Measurements from ENCODE around the gene SLC6A13.
"Not testable (repeated sequence)": the region's sequence is repeated elsewhere in the genome, so short reads cannot be mapped to it uniquely, and the experiment has no call there.

The SLC6A13 gene

DNA sequence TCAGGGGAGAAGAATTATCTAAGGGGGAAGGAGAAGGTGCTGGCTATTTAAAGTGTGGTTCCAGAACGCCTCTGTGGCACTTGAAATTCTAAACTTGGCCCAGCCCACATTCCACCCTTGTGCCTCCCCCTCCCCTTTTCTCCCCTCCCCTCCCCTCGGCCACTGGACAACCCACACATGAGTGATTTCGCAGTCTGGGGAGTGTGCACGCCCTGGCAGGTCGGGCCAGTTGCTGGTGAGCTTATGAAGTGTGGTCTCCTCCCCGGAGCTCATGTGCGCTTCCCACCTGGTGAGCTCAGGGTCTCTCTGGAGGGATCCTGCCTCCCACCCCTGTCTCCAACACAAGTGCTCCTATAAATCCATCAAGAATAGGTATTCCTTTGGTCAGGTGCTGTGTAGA lies at the start of gene SLC6A13:
Gene SLC6A13, minus strand, starts transcription at position 20 of the 400 bp plus-strand sequence. CDS start 2,784 bp downstream, outside the sequence.
- no peak for DNase-seq

DNA sequence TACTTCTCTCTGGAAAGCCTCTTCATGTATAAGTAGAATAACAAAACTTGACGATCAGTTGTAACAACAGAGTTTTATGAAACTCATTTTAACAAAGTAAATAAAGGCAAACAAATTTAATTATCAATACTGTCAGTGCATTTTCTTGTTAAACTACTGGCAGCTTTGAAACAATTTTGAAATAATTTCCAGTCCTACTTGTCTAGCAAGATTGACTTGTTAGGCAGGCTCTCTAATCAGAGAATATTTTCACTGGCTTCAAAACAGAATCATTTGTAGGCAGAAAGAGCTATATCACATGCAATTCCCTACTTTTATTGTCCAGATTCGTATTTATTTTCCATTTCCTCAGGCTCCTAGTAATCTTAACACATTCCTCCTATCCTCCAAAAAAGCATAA lies 45.9 kb upstream of the SLC6A13 start:
- DNase-seq: no peak

DNA sequence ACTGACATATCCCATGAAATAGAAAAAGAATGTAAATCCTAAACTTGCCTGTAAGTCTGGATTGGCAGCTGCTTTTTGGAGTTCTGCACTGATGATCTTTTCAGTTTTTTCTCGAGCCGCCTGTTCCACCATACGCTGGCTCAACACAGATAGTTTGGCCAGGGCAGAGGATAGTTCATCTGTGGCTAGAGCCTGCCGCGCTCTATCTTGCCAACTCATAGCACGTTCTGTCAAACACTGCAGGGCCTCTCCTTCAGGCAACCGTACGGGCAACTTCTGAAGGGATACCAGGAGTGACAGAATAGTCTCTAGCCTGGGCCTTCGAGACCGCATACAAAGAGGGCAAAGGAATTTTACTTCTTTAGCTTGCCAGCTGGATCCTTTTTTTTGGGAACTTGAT lies 44.8 kb upstream of the SLC6A13 start:
- no peak for DNase-seq

DNA sequence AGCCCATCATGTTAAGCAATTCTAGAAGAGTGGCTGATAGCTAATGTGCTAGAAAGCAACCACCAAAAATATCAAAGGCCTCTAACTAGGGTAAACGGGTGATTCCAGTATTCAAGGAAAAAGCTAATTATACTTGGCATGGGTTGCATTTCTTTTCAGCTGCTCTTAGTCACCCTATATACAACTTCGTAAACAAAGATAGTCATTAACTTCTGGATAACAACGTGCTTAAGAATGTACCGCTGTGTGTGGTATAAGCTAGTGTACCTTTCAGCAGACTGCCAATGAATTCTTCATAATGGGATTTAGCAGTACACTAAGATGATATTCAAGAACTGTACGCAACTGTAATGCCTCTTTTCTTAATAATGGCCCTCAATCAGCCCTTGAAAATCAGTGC lies 42.2 kb upstream of the SLC6A13 start:
- DNase-seq: no peak

DNA sequence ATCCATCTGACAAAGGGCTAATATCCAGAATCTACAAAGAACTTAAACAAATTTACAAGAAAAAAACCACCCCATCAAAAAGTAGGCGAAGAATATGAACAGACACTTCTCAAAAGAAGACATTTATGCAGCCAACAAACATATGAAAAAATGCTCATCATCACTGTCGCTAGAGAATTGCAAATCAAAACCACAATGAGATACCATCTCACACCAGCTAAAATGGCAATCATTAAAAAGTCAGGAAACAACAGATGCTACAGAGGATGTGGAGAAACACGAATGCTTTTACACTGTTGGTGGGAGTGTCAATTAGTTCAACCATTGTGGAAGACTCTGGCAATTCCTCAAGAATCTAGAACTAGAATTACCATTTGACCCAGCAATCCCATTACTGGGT lies 40.1 kb upstream of the SLC6A13 start:
- not testable (repeated sequence) for DNase-seq

DNA sequence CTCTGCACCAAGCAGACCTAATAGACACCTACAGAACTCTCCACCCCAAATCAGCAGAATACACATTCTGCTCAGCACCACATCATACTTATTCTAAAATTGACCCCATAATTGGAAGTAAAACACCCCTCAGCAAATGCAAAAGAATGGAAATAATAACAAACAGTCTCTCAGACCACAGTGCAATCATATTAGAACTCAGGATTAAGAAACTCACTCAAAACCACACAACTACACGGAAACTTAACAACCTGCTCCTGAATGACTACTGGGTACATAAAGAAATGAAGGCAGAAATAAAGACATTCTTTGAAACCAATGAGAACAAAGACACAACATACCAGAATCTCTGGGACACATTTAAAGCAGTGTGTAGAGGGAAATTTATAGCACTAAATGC lies 37.5 kb upstream of the SLC6A13 start:
- DNase-seq: not testable (repeated sequence)

DNA sequence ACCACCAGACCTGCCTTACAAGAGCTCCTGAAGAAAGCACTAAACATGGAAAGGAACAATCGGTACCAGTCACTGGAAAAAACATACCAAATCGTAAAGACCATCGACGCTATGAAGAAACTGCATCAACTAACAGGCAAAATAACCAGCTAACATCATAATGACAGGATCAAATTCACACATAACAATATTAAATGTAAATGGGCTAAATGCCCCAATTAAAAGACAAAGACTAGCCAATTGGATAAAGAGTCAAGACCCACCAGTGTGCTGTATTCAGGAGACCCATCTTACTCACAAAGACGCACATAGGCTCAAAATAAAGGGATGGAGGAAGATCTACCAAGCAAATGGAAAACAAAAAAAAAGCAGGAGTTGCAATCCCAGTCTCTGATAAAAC lies 36.9 kb upstream of the SLC6A13 start:
- DNase-seq: not testable (repeated sequence)

DNA sequence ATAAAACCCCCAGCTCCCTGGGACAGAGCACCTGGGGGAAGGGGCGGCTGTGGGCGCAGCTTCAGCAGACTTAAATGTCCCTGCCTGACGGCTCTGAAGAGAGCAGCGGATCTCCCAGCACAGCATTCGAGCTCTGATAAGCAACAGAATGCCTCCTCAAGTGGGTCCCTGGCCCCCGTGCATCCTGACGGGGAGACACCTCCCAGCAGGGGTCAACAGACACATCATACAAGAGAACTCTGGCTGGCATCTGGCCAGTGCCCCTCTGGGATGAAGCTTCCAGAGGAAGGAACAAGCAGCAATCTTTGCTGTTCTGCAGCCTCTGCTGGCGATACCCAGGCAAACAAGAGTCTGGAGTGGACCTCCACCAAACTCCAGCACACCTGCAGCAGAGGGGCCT lies 35.4 kb upstream of the SLC6A13 start:
- DNase-seq: not testable (repeated sequence)

DNA sequence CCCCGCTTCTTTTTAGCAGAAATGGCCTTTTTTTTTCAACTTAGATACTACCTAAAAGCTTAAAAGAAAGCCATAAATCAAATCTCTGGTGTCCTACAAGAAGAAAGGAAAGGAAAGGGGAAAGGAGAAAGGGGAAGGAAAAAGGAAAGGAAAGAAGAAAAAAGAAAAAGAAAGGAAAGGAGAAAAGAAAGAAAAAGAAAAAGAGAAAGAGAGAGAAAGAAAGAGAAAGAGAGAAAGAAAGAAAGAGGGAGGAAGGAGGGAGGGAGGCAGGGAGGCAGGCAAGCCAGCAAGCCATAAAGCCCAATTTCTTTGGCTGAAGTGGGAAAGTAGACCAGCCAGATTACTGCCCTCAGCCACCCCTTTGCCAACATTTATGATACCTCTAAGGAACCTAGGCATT lies 32.5 kb upstream of the SLC6A13 start:
- no peak for DNase-seq

DNA sequence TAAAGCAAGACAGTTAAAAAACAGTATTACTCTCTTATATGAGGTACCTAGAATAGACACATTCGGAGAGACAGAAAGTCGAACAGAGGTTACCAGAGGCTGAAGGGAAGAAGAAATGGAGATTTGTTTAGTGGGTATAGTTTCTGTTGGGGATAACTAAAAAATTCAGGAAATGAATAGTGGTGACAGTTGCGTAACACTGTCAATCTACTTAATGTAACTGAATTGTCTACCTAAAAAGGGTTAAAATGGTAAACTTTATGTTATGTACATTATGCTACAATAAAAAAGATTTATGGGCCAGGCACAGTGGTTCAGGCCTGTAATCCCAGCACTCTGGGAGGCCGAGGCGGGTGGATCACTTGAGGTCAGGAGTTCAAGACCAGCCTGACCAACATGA lies 30.6 kb upstream of the SLC6A13 start:
- DNase-seq: no peak

DNA sequence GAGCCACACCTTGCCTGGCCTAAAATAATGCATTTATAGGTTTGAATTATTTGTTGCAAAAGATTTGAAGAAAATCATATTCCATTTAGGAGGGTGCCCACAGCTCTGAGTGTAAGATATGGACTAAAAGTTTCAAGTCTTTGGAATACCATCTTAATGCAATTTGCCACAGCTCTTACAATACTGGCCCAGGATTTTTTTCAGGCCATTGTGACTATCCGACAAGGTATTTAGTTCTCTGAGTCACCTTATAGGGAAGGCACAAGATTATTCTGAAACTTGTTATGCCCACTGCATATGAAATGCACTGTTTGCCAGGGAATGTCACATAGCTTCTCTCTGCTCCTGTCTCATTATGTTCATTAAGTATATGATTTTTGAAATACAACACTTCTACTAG lies 29.6 kb upstream of the SLC6A13 start:
- no peak for DNase-seq

DNA sequence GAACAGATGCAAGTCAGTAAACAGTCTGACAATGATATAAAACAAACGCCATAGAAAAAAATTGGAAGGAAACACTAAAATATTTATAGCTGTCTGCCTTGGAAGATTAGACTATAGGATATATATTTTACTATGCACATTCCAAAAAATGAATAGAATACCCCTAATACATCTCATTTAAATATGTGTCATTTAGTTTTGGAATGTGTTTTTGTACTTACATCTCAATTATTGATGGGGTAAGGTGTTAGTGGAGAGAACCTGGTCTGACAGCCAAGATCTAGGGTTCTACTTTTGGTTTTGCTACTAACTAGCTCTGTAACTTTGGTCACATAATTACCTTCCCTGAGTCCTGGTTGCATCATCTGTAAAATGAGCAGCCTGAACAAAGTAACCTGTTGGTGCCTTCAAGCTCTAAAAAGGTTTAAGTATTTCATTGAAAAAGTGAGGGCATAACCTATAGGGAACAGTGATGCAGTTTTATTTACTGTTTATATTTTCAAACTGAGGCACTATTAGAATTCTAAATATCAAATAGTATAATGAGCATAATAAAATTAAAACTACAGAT lies 28.6 kb upstream of the SLC6A13 start:
- DNase-seq: no peak

DNA sequence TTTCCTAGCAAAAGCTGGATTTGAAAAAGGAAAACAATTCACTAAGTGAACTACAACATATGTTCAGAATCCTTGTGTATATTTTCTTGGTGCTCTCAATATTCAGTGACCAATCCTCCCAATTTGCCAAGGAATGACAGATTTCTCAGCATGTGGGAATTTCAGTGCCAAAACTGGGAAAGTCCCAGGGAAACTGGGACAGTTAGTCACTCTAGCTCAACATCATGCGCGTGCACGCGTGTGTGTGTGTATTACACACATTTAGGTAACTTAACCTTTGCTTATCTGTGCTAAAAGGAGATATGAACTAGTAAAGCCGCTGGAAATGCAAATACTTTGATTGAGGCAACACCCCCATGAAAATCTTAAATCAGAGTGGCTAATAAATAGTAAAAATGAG lies 26.1 kb upstream of the SLC6A13 start:
- no peak for DNase-seq

DNA sequence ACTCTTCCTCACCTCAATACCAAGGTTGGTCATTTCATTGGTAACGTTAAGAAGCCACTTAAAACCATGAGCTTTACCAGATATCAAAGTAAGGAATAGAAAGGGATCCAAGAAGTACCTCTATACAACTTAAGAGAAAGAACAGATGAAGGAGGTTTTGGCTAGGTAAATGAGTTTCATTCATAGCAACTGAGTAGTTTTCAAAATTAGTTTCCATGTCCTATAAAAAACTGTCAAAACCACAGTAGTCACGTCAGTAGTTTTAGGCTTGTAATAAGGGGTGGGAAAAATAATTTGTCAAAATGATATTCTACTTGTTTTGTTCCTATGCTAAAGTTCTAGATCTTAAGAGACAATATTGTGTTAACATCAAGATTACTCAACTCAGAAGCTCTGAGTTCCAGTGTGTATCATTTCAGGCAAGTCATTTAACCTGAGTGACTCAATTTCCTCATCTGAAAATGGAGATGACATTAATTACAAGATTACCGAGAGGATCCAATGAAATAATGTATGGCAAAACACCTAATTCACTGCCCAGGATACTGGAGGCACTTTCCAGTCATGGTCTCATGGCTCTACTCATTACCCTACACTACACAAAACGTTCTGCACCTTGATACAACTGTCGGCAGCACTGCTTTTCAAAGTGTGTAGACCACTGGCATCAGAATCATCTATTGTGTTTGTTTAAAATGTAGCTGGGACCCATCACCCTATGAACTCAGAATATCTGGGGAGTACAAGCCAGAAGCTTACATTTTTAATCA lies 24.1 kb upstream of the SLC6A13 start:
- no peak for DNase-seq

DNA sequence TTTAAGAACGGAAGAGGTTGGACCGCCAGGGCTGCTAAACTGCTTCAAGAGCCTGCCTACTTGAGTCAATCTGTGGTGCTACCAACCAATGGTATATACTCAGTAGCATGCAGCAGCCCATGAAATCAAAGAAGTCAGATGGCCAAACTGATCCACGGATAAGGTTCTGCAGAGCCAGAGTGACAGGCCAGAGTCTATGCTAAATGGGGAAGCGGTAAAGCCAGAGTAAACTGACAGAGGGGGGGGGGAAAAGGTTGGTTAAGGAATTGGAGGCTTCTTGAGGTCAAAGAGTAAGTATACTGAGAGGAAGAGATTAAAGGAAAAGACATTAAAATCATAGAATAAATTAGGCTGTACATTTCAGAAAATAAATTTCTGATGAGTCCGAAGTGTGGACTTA lies 15.4 kb upstream of the SLC6A13 start:
- DNase-seq: no peak

DNA sequence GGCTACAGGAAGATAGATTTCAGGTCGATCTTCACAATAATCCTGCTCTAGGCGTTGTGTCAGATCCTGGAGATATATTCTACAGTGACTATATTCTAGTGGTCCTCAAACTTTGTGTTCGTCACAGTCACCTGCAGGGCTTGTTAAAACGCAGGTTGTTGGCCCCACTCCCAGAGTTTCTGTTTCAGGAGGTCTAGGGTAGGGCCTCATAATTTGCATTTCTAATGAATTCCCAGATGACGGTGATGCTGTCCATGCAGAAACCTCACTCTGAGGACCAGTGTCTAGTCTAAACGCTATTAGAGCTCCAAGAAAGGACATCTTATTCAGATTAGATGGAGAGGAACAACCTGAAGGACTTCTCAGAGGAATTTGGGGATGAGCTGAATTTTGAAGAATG lies 13.2 kb upstream of the SLC6A13 start:
- no peak for DNase-seq

DNA sequence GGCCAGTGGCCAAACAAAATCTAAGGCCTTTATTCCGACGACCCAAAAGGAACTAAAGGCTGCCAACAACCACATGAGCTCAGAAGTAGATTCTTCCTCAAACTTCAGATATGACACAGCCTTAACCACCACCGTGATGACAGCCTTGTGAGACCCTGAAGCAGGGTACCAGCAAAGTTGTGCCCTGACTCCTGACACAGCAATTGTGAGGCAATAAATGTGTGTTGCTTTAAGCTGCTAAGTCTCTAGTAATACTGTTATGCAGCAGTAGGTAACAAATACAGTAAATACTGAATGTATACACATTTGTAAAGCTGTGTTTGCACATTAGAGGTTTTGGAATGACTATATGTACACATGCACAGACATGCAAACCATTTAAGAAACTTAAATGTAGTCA lies 10.7 kb upstream of the SLC6A13 start:
- DNase-seq: no peak

DNA sequence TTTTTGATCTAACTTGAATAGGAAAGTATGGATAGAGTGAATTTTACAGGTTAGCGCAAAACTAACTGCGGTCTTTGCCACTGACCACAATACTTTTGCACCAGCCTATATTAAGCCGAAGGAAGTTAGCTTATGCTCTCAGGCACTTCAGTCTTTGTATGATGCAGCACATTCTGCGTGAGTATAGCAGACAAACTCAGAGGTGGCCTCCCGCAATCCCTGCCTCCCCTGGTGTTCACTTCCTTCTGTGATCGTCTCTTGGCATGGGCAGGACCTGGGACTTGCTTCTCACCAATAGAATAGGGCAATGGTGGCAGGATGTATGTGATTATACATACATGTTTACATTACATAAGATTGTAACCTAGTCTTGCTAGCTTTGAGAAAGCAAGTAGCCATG lies 10.3 kb upstream of the SLC6A13 start:
- no peak for DNase-seq

DNA sequence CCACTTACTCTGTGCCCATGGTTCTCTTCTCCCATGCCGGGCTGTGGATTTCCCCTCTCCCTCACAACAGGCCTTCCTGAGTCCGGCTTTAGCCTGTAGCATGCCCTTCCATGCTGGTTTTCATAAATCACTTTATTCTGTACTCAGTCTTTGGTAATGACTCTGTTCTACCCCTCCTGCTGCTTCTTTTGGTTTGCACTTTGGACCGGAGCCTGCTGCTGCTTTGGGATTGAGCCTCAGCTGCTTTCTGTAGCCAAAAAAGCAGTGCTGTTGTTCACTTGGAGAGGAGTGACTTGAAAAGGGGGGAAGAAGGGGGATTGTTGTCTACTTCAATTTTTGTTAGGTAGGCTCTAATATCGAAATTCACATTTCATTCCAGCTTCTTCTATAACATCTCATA lies 8.5 kb upstream of the SLC6A13 start:
- DNase-seq: no peak

DNA sequence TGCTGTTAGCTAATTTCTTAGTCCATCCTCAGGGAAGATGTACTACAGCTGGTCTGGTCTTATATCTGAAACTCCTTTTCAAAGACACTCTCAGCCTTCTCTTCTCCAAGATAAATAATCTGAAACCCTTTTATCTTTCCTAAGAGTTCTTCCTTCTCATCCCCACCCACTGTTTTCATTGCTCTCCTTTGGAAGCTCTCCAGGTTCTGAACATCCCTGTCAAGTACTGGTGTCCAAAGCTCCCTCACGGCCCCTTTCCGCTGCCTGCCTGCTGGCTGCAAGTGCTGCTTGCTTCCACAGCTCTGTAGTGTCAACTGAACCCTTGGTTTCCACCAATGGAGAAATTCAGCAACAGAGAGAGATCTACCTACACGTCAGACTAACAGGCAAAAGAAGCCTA lies 6.6 kb upstream of the SLC6A13 start:
- no peak for DNase-seq

DNA sequence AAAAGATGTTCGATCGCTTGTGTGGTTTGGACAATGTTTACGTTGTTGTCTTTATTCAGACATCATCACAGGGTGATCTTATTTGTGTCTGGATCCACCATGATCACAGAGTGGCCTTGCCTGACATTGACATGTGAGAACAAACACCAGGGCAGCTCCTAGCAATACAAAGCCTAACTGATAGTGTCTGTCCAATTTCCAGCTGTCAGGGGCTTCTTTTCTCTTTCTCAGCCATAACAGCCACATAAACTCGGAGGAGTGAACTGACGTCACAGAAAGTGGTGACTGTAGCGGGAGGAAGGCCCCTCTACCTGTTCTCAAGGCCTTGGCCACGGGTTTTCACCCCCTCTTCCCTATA lies 5.8 kb upstream of the SLC6A13 start:
- DNase-seq: no peak

DNA sequence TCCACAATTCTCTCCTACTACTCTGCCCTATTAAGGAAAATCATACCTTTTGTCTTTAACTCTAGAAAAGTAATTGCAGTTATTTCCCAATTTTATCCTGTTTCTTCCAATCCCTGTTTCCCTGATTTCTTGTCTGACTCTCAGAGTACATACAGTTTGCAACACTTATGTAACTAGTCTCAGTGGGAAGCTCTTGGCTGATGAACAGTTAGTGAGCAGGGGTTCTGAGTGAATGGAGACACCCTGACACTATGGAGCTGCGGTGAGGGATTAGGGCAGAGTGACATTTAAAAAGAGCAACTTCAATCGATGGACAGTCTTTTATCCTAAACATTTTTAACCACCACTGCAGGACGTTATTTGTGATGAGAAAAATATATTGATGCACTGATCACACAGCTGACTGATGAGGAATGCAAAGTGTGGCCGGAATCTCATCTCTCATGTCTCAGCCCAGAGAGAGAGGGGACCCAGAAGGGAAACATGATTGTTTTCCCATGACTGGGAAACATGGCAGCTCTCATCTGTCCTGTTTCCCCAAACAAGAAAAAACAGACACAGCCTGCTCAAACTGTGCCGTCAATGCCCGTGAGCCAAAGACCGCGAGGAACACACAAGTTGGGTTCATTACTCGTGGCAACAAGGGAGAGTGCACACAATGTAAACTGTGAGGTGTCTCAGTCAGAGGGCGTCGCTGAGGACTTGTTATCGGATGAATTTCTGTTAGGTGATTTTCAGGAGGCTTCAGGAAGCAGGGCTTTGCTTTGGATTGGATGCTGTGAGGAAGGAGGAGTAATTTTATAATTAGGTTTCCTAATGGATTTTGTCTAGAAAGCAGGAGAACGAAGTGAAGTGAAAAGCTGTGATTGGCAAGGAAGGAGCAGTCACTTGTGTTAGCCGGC lies 5.2 kb upstream of the SLC6A13 start:
- no peak for DNase-seq

DNA sequence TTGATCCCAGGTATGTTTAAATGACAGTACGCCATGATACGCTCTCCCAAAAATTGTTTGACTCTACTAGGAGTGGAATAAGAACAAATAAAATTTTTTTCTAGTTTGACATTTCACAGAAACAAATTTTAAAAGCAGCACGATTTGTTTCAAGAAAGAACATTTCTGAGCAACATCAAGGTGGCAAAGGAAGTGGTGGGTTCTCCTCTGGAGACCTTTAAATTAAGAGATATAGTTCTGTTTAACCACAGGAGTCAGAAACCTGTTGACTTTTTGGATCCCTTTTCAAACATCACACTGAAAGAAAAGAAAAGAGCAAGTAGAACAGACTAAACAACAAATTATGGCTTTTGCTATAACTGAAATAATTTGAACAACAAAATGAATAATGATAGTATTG lies 2.5 kb upstream of the SLC6A13 start:
- DNase-seq: no peak

DNA sequence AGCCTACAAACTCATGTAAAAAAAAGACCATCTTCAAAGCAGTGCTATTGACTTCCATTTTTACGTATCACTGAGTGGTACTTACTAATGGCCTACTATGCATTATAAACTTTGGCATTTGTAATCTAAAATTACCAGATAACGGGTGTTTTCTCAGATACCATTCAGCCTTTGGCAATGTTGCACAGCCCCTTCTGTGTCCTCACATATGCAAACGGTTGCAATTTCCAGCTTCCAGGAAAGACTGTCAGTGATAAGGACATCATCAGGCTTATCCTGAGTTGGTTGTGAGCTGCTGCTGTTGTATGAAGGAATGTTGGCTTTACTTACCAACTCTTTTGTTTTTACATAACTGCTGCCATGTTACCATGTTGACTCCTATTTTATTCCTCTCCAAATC lies 1.6 kb upstream of the SLC6A13 start:
- DNase-seq: no peak

All from NCI-H1436 (cell line).